Spleen (tissue), 11 donors: ENCODE results near the gene SF3B1. TPM values are rescaled to one million over a fixed set of nuclear protein-coding genes. Genes with fewer than 3 reads are reported as not detected.

Experiments
- DNase-seq: peaks from one replicate; pipeline ENCODE4 v3.0.0-alpha.2; 2020
- H3K27ac ChIP-seq, 8 donors: fragments of 200-600 bp; sonication (generic) in 7 of 8; 1 replicate in 4 of 8; 2 replicates in 4 of 8; pipeline versions ENCODE4 v1.5.0 to v1.8.0; 2016 to 2021; ENCODE audit warnings: inconsistent platforms in 4 of 8, mild to moderate bottlenecking in 4 of 8, moderate library complexity in 1 of 8
- H3K27me3 ChIP-seq, 7 donors: fragments of 200-600 bp; sonication (generic) in 6 of 7; replicated peaks in 1 of 7; 1 replicate in 4 of 7; 2 replicates in 3 of 7; pipeline versions ENCODE4 v1.5.0 to v1.8.0; 2016 to 2021; ENCODE audit warnings: inconsistent platforms in 3 of 7, mild to moderate bottlenecking in 1 of 7
- H3K36me3 ChIP-seq, 6 donors: fragments of 200-600 bp; sonication (generic) in 5 of 6; 1 replicate in 4 of 6; 2 replicates in 2 of 6; pipeline versions ENCODE4 v1.5.0 to v1.8.0; 2016 to 2021; ENCODE audit warnings: inconsistent platforms in 2 of 6
- H3K4me1 ChIP-seq, 6 donors: fragments of 200-600 bp; sonication (generic) in 5 of 6; 1 replicate in 3 of 6; 2 replicates in 3 of 6; pipeline versions ENCODE4 v1.5.0 to v1.8.0; 2016 to 2021; ENCODE audit warnings: inconsistent platforms in 3 of 6
- H3K4me3 ChIP-seq, 8 donors: fragments of 200-600 bp; sonication (generic) in 7 of 8; 1 replicate in 4 of 8; 2 replicates in 4 of 8; pipeline versions ENCODE4 v1.5.0 to v1.8.0; 2016 to 2021; ENCODE audit warnings: inconsistent platforms in 4 of 8, mild to moderate bottlenecking in 4 of 8, moderate library complexity in 2 of 8
- H3K9me3 ChIP-seq, 8 donors: fragments of 200-600 bp; sonication (generic) in 7 of 8; 1 replicate in 4 of 8; 2 replicates in 4 of 8; pipeline versions ENCODE4 v1.5.0 to v1.8.0; 2016 to 2021; ENCODE audit warnings: inconsistent platforms in 4 of 8
- POLR2A ChIP-seq, 3 donors: fragments of 450-650 bp; IDR thresholded peaks; one replicate each; pipeline ENCODE4 v1.5.1; 2017; ENCODE audit warnings: antibody characterized with exemption in 3 of 3, mild to moderate bottlenecking in 1 of 3
- POLR2AphosphoS5 ChIP-seq, 3 donors: sonication (generic); formaldehyde crosslinking; IDR thresholded peaks; one replicate each; pipeline ENCODE4 v1.5.1; 2017; ENCODE audit warnings: antibody characterized with exemption in 3 of 3
- WGBS, 5 donors: extraction: QIAGEN DNeasy Blood & Tissue Kit in 3 of 5; methylation state at CpG; one replicate each; pipeline versions ENCODE4 v1.1.5 to v1.1.7; 2013 to 2018; 5-methylcytosine and 5-hydroxymethylcytosine counted together
- intact Hi-C: fragments of 100-400 bp; cut with DNase I; formaldehyde crosslinking; loops from one replicate; pipeline ENCODE4 v1.15.0; 2023; ENCODE audit warnings: low total_unique reads
- polyA plus RNA-seq, 3 donors: library from polyadenylated mRNA; stranded (reverse); fragments of 200-250 nt; gene quantifications; one replicate each; pipeline ENCODE4 v1.2.1, GENCODE V29; 2013
- total RNA-seq, 7 donors: library from RNA; depleted of rRNA in 3 of 7; stranded (reverse); fragments of >200 nt in 3 of 7; fragmentation: NEBNext Ultra II Directional in 4 of 7; extraction: Animal tissue kit (Norgen Biotek cat#: 25700) in 4 of 7; gene quantifications; one replicate each; pipeline versions ENCODE4 v1.1.0 to v1.2.1, GENCODE V29; 2016 to 2021
- TF ChIP-seq, protein P1 (sequence below), 11 experiments: fragments of 200-600 bp in 7 of 11; fragments of 450-650 bp in 4 of 11; sonication (generic) in 4 of 11; IDR thresholded peaks in 8 of 11; conservative IDR thresholded peaks in 3 of 11; 1 replicate in 7 of 11; 2 replicates in 4 of 11; pipeline versions ENCODE4 v1.4.0 to v1.8.0; 2016 to 2021; ENCODE audit warnings: antibody characterized with exemption in 11 of 11, inconsistent platforms in 4 of 11, mild to moderate bottlenecking in 1 of 11
- donor health status: healthy with polysubstance abuse.
- donor health status: DM: no; HTN: no; CAD: no; lungs with moderate emphysema.
- donor health status: DM: no; HTN: no; CAD: no.
- donor health status: Bipolar disorder and iron deficiency.
- donor health status: healthy.
- donor health status: DM: no; HTN: no; CAD: no.
- donor health status: DM: yes; HTN: yes; CAD: no.

SF3B1 gene
- total and polyA plus RNA-seq, 10 donors = 256 to 1,150 (median 343) TPM

DNA sequence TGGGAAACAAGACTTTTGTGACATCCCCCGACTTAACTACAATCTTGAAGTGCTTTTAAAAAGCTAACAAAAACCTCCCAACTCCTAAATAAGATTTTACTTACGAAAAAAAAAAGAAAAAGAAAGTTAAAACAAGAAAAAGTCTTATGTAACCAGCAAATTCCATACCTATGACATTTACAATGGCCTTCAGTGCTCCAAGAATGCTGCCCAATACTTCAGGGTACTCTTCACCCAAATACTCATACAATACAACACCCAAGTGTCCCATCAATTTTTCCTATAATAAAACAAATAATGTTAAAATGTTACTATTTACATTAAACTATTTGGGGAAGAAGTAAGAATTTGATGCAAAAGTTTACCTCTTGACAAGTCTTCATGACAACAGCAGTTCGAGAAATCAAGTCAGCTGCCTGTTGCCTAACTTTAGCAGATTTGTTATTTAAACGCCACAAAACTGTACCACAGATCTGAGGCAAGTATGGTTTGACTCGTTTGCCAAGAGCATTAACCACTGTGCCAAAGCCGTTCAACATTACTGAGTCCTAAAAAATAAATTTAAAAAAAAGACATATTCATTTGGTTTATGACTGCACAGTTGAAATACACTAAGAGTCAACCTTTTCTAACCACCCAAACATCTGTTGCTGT lies 34.8 kb downstream of the SF3B1 start:
- Histone ChIP-seq H3K36me3 (peaks cover 21 to 100% (median 100%) of the 10 kb centered on the region in 6 donors), H3K9me3 (no peaks in the 10 kb centered on the region), H3K27me3 (no peaks in the 10 kb centered on the region), H3K27ac (no peak overlapping the region), H3K4me1 (no peaks in the 10 kb centered on the region), H3K4me3 (no peak overlapping the region)
- TF ChIP-seq POLR2AphosphoS5 (IDR thresholded peaks at IDR 0.05) (no peak), POLR2A (IDR thresholded peaks at IDR 0.05) (no peak)
- TF ChIP-seq, protein P1, sequence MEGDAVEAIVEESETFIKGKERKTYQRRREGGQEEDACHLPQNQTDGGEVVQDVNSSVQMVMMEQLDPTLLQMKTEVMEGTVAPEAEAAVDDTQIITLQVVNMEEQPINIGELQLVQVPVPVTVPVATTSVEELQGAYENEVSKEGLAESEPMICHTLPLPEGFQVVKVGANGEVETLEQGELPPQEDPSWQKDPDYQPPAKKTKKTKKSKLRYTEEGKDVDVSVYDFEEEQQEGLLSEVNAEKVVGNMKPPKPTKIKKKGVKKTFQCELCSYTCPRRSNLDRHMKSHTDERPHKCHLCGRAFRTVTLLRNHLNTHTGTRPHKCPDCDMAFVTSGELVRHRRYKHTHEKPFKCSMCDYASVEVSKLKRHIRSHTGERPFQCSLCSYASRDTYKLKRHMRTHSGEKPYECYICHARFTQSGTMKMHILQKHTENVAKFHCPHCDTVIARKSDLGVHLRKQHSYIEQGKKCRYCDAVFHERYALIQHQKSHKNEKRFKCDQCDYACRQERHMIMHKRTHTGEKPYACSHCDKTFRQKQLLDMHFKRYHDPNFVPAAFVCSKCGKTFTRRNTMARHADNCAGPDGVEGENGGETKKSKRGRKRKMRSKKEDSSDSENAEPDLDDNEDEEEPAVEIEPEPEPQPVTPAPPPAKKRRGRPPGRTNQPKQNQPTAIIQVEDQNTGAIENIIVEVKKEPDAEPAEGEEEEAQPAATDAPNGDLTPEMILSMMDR (IDR thresholded peaks at IDR 0.05 in 8 of 11, conservative IDR thresholded peaks at IDR 0.05 in 3 of 11) = no peak
- no peak for DNase-seq
- intact Hi-C loops = loop anchor here (10.0 kb wide), 1 partner anchor 615 kb away; no protein-coding TSS in a partner anchor
- 85 to 91% (median 86%) methylated on average over 6 of the region's 6 CpGs for WGBS, 5 donors

DNA sequence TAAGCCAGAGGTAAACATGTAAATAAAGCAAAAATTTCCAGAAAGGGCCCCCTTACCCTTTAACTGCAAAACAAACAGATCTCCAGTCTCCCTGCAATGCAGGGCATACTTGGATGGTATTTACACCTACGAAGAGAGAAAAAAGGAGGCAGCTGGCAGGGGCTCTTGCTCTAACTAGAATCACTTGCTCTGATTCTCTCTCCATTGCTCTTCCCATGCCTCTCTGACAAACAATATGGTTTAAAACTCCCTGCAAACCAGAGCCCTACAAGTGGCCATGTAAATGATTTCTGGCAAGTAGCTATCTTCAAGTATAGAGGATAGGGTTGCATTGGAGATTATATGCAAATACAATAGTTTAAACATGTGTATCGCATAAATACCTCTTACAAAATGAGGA lies 35.9 kb downstream of the SF3B1 start:
- Histone ChIP-seq H3K4me3 (no peak overlapping the region), H3K36me3 (peaks cover 18 to 100% (median 100%) of the 10 kb centered on the region in 6 donors), H3K9me3 (no peaks in the 10 kb centered on the region), H3K27me3 (no peaks in the 10 kb centered on the region), H3K27ac (no peak overlapping the region), H3K4me1 (no peaks in the 10 kb centered on the region)
- no peak for DNase-seq
- 82 to 94% (median 92%) methylated on average over 2 of the region's 2 CpGs for WGBS, 5 donors
- intact Hi-C loops = no loop called here
- TF ChIP-seq POLR2AphosphoS5 (IDR thresholded peaks at IDR 0.05) = no peak
- TF ChIP-seq POLR2A (IDR thresholded peaks at IDR 0.05) = no peak
- TF ChIP-seq, protein P1 (IDR thresholded peaks at IDR 0.05 in 8 of 11, conservative IDR thresholded peaks at IDR 0.05 in 3 of 11) = no peak

DNA sequence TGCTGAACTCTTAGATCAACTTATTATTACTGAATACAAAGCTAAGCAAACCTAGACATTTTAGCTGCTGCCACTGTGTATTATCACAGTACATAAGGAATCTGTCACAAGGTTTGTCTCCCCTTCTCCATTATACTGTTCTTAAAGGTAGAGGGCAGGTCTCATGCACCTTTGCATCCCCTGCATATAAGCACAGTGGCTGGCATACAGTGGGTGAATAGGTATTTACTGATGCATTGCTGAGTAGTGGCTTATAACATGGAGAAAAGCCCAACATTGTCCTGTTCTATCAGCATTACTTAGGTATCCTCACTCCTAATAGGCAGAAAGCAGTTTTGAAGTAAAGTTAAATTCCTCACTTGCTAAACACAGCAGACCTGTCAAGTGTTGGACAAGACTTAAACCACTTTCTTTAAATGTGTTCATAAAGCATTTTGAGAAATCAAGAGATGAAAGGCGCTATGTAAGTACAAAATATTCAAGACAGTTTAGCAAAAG lies 43.6 kb downstream of the SF3B1 start:
- H3K27me3 ChIP-seq = no peaks in the 10 kb centered on the region
- peaks cover 0 to 65% (median 54%) of the 10 kb centered on the region in 6 donors for H3K36me3 ChIP-seq
- intact Hi-C loops = no loop called here
- WGBS, 5 donors = 95 to 100% (median 98%) methylated on average over 1 of the region's 1 CpG
- no peak overlapping the region for H3K4me3 ChIP-seq
- TF ChIP-seq, protein P1 (IDR thresholded peaks at IDR 0.05 in 8 of 11, conservative IDR thresholded peaks at IDR 0.05 in 3 of 11) = no peak
- peak in 1 of 3 donors; percentile 33 for TF ChIP-seq POLR2AphosphoS5 (IDR thresholded peaks at IDR 0.05)
- no peaks in the 10 kb centered on the region for H3K4me1 ChIP-seq
- no peak overlapping the region for H3K27ac ChIP-seq
- H3K9me3 ChIP-seq = no peaks in the 10 kb centered on the region
- no peak for DNase-seq

DNA sequence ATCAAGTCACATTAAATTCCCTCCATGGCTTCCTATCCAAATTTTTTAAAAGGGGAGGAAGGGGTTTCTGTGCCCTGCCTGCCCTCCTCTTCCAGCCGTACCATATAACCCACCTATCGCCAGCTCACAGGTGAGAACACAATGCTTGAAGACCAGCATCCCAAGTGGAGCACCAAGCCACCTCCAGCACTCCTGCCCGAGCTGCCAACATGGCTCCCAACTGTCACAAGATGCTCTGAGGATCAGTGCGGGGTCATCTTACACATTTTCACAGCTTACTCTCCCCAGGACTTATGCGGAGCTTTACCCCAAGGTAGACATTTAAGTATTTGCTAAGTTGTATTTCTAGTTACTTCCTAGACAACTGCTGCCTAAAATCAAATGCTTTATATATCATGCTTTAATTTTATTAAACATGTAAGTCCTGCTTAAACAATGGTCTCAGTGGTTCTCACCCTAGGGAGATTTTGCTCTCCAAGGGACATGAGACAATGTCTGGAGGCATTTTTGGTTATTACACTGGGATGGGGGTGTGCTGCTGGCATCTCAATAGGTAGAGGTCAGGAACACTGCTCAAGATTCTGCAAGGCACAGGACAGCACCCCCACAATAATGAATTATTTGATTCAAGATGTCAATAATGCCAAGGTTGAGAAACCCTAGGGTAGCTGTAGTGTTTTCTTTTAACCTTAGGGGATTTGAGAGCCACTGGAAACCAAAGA lies 45.8 kb downstream of the SF3B1 start:
- Histone ChIP-seq H3K27ac (no peak overlapping the region), H3K4me3 (no peak overlapping the region), H3K36me3 (peaks cover 0 to 43% (median 32%) of the 10 kb centered on the region in 6 donors), H3K4me1 (no peaks in the 10 kb centered on the region), H3K27me3 (no peaks in the 10 kb centered on the region), H3K9me3 (no peaks in the 10 kb centered on the region)
- intact Hi-C loops = no loop called here
- 90 to 97% (median 93%) methylated on average over 5 of the region's 5 CpGs for WGBS, 5 donors
- peak in 2 of 3 donors; percentile 24 to 58 for TF ChIP-seq POLR2AphosphoS5 (IDR thresholded peaks at IDR 0.05)
- TF ChIP-seq, protein P1 (IDR thresholded peaks at IDR 0.05 in 8 of 11, conservative IDR thresholded peaks at IDR 0.05 in 3 of 11) = no peak
- TF ChIP-seq POLR2A (IDR thresholded peaks at IDR 0.05) = no peak
- no peak for DNase-seq
